SIG-M5 treated with dmso at 0.1 percent for 504 hours (cell line): ENCODE data around the gene BID.
"Not testable (repeated sequence)": the region's sequence is repeated elsewhere in the genome, so short reads cannot be mapped to it uniquely, and the experiment has no call there.

Experiments used
- DNase-seq: peaks from one replicate; lab custom pipeline; 2025; ENCODE audit not compliant: unreplicated experiment; lab: John Stamatoyannopoulos, UW

BID gene

DNA sequence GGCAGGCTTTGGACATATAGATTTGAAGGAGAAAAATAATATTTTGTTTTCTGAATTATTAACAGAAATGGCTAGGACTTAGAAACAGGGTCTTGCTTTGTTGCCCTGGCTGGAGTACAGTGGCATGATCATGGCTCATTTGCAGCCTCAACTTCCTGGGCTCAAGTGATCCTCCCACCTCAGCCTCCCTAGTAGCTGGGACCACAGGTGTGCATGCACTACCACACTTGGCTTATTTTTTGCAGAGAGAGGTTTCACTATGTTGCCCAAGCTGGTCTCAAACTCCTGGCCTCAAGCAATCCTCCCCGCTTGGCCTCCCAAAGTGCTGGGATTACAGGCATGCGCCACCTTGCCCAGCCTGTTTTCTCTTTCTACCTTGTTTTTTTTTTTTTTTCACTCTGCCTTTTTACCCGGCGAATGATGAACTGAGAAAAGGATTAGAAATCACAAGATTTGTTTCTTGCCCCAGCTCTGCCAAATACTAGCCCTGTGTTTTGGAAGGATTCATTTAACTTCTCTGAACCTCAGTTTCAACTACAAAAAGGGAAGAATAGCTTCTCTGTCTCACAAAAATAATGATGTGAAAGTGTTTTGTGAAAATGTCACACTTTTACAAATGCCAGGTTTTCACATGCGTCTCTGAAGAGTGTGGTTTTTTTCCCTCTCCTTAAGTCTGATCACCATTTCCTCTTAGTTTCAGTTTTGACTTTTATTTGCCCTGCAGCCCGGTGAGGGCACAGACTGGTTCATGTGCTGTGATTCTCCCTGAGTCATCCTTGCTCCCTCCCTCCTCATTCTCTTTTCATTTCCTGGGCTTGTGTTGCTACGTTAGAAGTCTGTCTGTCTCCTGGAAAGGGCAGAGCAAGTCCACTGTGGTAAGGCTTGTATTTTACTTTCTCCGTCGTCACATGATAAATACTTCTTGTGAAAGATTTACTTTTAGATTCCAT is 68.0 kb downstream of the BID start:
- peak; percentile 93 for DNase-seq

DNA sequence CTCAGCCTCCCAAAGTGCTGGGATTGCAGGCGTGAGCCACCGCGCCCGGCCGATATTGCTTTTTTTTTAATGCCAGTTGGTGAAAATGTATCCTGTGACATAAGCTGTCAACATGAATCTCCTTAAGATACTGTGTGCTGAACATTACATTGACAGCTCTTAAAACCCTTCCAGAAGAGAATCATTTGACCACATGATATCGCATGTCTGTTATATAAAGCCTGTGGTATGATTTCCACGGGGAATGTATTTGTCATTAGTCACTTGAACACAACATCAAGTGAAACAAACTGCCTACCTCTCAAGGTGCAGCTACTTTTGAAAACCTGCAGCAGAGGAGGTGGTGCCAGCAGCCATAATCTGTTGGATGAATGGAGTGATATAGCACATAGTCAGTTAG is 68.7 kb downstream of the BID start:
- DNase-seq = no peak

DNA sequence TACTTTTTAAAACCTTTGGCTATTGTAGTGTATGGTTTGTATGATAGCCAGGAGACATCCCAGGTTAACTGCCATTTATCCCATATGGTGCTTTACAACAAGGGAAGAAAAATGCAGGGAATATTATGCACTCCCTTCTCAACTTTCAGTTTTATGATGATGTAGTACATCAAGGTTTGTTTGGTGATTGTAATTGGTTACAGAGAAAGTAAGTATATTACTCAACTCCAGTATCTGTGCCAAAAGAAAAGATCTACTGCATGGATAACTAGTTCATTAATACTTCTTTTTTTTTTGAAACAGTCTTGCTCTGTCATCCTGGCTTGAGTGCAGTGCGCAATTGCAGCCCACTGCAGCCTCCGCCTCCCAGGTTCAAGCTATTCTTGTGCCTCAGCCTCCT is 70.5 kb downstream of the BID start:
- DNase-seq = no peak

DNA sequence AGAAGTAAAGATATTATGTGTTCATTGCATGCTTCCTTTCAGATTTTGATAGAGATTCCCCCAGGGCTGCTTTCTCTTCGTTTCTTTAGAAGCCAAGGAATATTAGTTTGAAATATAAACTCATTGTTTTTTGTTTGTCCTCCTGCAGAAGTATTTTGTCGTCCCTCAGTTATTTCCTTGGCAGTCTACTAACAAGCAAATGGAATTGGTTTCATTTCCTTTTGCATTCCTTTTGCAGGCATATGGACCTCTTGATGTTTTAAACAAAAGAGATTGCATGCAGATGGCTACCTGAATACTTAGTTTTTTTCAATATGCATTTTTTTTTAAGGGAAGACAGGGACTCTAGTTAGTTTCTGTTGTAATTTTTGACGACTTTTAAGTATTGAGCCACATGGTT is 73.5 kb downstream of the BID start:
- DNase-seq = no peak

DNA sequence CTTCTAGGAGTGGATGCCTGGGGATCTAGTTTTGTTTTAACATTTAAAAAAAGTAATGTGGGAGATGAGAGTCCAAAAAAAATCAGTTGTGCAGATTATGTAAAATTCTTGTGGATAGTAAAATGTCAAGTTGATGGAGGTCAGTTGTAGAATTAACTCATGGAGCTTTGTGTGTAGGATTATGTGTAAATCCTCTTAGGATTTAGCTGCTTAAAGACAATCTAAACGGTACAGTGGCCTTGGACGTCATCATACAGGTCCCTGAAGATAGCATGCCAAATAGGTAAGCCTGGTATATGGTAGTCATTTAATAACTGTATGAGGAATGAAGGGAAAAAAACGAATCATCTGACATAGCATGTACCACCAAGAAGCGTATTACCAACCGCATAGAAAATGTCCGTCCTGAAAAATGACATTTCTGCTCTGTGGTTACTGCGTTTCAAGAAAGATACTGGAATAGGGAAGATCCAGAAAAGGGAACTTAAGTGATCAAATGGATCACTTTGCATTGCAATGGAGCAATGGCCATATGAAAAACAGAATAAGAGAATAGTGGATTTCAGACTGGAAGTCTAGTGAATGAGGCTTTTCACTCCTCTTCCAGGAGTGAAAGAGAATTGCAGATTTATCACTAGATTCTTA is 74.5 kb downstream of the BID start:
- DNase-seq = no peak

DNA sequence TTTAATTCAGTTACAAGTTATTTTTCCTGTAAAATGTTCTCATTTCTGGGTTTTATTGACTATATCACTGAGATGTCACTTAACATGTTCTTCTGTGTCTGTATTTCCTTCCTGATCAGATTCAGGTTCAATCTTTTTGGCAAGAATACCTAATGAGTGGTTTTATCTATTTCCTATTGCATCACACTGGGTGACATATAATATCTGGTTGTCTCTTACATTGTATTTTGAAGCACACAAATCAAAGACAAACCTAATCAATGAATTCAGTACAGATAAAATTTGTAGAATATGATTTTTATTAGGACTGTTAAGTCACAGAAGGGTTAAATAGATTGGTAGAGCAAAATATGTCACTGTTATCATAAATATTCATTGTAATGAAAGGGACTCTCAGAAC is 75.3 kb downstream of the BID start:
- DNase-seq = no peak

DNA sequence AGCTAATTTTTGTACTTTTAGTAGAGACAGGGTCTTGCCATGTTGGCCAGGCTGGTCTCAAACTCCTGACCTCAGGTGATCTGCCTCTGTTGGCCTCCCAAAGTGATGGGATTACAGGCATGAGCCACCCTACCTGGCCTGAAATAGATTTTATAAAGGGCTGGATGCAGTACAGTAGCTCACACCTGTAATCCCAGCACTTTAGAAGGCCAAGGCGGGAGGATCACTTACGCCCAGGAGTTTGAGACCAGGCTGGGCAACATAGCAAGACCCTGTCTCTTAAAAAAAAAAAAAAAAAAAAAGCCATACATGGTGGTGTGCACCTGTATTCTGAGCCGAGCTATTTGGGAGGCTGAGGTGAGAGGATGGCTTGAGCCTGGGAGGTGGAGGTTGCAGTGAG is 76.0 kb downstream of the BID start:
- DNase-seq = not testable (repeated sequence)

DNA sequence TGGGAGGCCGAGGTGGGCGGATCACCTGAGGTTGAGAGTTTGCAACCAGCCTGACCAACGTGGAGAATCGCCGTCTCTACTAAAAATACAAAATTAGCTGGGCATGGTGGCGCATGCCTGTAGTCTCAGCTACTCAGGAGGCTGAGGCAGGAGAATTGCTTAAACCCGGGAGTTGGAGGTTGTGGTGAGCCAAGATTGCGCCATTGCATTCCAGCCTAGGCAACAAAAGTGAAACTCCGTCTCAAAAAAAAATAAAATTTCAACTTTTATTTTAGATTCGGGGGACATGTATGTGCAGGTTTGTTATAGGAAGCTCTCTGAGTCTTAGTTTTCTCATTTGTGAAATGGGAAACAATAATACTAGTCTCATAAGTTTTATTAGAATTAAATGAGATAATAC is 77.1 kb downstream of the BID start:
- peak; percentile 37 for DNase-seq

DNA sequence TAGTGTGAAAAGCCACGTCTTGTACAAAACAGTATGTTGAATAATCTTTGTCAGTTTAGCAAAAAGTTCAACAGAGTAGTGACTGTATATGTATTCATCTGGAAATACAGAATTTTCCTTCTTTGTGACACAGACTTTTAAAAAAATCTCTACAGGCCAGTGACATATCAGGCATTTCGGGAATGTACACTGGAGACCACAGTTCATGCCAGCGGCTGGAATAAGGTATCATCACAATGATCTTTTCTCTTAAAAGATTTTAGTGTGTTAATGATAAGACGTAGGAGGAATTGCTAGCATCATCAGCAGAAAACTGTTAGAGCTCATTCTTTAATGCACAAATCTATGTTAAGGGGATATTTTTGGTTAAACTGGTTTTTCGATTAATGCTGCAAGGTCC is 78.3 kb downstream of the BID start:
- DNase-seq = no peak

DNA sequence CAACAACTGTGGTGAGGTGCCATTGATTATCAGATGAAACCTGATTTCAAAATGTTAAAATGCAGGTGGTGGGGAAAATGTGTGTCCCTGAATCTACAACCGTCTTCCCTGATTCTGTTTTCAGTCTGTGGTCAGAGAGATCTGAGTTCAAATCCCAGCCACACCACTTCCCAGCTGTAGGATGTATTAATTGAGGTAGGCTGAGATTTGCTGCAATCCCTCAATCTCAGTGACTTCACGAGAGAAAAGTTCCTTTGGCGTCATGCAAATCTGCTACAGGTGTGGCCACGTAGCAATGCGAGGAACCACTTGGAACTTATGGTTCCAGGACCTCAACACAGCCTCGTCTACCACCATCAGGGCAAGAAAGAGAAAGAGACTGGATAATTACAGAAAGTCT is 79.5 kb downstream of the BID start:
- no peak for DNase-seq

DNA sequence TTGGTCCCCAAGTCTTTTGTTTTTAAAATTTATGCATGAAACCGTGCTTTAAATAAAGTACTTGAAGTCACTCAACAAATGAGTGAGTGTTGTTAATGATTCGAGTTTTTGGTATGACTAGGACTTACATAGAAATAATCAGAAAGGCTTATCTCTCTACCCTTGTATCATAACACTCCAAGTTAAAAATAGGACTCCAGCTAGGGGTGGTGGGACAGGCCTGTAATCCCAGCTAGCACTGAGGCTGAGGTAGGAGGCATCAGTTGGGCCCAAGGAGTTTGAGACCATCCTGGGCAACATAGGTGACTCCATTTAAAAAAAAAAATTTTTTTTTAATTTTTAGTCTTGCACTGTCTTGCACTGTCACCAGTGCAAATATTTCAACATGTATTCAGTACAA is 80.1 kb downstream of the BID start:
- DNase-seq = no peak

DNA sequence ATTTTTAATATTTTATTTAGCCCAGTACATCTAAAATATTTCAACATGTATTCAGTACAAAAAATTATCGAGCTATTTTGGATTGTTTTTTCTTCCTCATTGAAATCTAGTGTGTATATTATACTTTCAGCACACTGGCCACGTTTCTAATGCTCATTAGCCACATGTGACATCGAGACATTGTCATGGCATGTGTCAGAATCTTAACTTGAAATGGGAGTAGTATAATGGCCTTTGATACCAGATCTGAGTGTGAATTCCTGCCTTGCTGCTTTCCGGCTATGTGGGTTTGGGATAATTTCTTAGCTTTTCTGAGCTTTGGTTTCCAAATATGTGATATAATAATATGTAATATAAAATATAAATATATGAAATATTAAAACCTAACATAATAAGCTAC is 81.4 kb downstream of the BID start:
- no peak for DNase-seq

DNA sequence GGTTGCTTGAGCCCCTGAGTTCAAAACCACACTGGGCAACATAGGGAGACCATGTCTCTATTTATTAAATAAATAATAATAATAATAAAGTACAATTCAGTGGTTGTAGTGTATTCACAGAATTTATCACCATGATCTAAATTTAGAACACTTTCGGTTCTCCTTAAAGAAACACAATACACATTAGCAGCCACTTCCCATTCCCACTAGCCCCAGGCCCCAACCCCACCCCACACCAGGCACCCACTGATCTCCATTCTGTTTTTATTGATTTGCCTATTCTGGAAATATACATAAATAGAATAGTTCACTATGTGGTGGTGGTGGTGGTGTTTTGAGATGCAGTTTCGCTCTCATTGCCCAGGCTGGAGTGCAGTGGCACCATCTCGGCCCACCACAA is 90.0 kb downstream of the BID start:
- peak; percentile 21 for DNase-seq
